ENCODE measurements around the gene SPAG7. TPM values are rescaled to one million over a fixed set of nuclear protein-coding genes. Genes with fewer than 3 reads are reported as not detected.
A peak's percentile ranks its signal among the peaks of the same experiment; 100 is the strongest.

Gene SPAG7
- total and polyA plus RNA-seq, 2 of the 8 experiments (the other 6 are each of a cell fraction or from before 2014, with no cell fraction given), result 74.2 to 81.9 TPM

GRCh38 chr17:4934173-4934979, 33.2 kb downstream of the SPAG7 start:
- Histone ChIP-seq H2AFZ (ENCODE audit: low read length) (no peak overlapping the region), H3K79me2 (ENCODE audit: control insufficient read depth in 1 of 2, insufficient read depth in 2 of 2, low read length in 2 of 2) (peaks cover 0 to 12% of the 10 kb centered on the region in 2 experiments; a peak in 3 of 4 replicates), H2BK20ac (ENCODE audit: low read length) (no peak overlapping the region), H3K4me3 (ENCODE audit: extremely low read depth in 1 of 4, insufficient read depth in 2 of 4, low read depth in 3 of 4, low read length in 4 of 4) (no peak overlapping the region), H3K27me3 (replicated peaks in 1 of 4; ENCODE audit: control insufficient read depth in 3 of 4, extremely low read depth in 1 of 4, insufficient read depth in 3 of 4, low read length in 3 of 4) (no peaks in the 10 kb centered on the region), H2BK5ac (ENCODE audit: low read depth, low read length) (no peak overlapping the region), H3K14ac (ENCODE audit: insufficient read length) (no peak overlapping the region), H2BK15ac (ENCODE audit: low read length) (no peak overlapping the region), H3K79me1 (ENCODE audit: low read depth, low read length) (peaks cover 9% of the 10 kb centered on the region), H4K5ac (ENCODE audit: insufficient read length, low read depth, low read length) (no peak overlapping the region), H3K4ac (replicated peaks; ENCODE audit: insufficient read length, low read depth, low read length) (no peak overlapping the region), H3K4me2 (ENCODE audit: insufficient read depth in 1 of 2, low read depth in 2 of 2, low read length in 2 of 2) (no peak overlapping the region), H4K8ac (ENCODE audit: extremely low read depth, insufficient read depth, low read length) (no peak overlapping the region), H3K56ac (replicated peaks; ENCODE audit: insufficient read length, low read depth, low read length) (no peak overlapping the region), H3K27ac (ENCODE audit: low read depth, low read length) (no peak overlapping the region), H3K18ac (ENCODE audit: extremely low read depth, low read length) (no peak overlapping the region), H2AK5ac (ENCODE audit: low read depth, low read length) (no peak overlapping the region), H3K9me3 (ENCODE audit: insufficient read depth in 2 of 2, low read depth in 1 of 2, low read length in 1 of 2) (no peaks in the 10 kb centered on the region), H3K23ac (ENCODE audit: insufficient read length) (no peak overlapping the region), H3K4me1 (replicated peaks in 1 of 4; ENCODE audit: control insufficient read depth in 3 of 4, insufficient read depth in 4 of 4, low read length in 3 of 4) (peaks cover 0 to 8% (median 6%) of the 10 kb centered on the region in 4 experiments; a peak in 6 of 7 replicates), H4K91ac (replicated peaks; ENCODE audit: insufficient read length, low read length) (no peak overlapping the region), H4K20me1 (replicated peaks in 1 of 2; ENCODE audit: control insufficient read depth in 1 of 2, insufficient read depth in 2 of 2, low read length in 2 of 2) (peaks cover 0 to 1% of the 10 kb centered on the region in 2 experiments), H3K9ac (replicated peaks in 1 of 4; ENCODE audit: extremely low read depth in 1 of 4, low read depth in 3 of 4, low read length in 3 of 4) (no peak overlapping the region), H3K36me3 (ENCODE audit: control insufficient read depth in 2 of 4, insufficient read depth in 4 of 4, low read length in 3 of 4) (peaks cover 9 to 16% (median 13%) of the 10 kb centered on the region in 4 experiments), H2BK120ac (replicated peaks; ENCODE audit: low read depth, low read length) (no peak overlapping the region), H3K23me2 (ENCODE audit: low read depth, low read length) (peaks cover 8% of the 10 kb centered on the region; the same call in 1 of the 2 replicates), H2BK12ac (ENCODE audit: low read depth, low read length) (no peak overlapping the region)
- POLR2A ChIA-PET (ENCODE audit: partially characterized antibody), result interaction anchor here (0.7 to 27.4 kb wide), 12 partner anchors 8 to 63 kb away, joined by 3 to 987 read pairs (median 8); partner anchors contain the start of genes C17orf107, CHRNE, ENO3 and INCA1
- no peak for DNase-seq (ENCODE audit: low read depth in 1 of 2, low spot score in 2 of 2)
- CTCF ChIA-PET (ENCODE audit: partially characterized antibody), result interaction anchor here (0.7 to 1.3 kb wide), 8 partner anchors 9 to 131 kb away, joined by 3 to 10 read pairs (median 4); no protein-coding TSS in a partner anchor
- FAIRE-seq, result no peak
- 83% methylated on average over 14 of the region's 14 CpGs; no CpG with 5 or more reads in 1 of the 2 experiments for WGBS, 2 experiments (ENCODE audit: extremely low coverage in 1 of 2, insufficient coverage in 1 of 2, insufficient read length in 1 of 2, insufficient replicate concordance in 2 of 2, low coverage in 1 of 2, low lambda C conversion rate in 2 of 2, missing lambda C conversion rate in 1 of 2)
- no peak for TF ChIP-seq SP1 (IDR thresholded peaks at IDR 0.05; ENCODE audit: low read depth, low read length)
- TF ChIP-seq ASH2L (IDR thresholded peaks at IDR 0.05; ENCODE audit: low read length), result no peak
- TF ChIP-seq SP2 (IDR thresholded peaks at IDR 0.05; ENCODE audit: low read length), result no peak
- no peak for TF ChIP-seq GTF2F1 (IDR thresholded peaks at IDR 0.05; ENCODE audit: borderline replicate concordance, low read depth, low read length)
- 0 out of 2 replicates have a peak, but pooled peaks have one; percentile 37 for TF ChIP-seq GABPA (IDR thresholded peaks at IDR 0.05; ENCODE audit: borderline replicate concordance, insufficient read depth, low read length)
- TF ChIP-seq HDAC2 (IDR thresholded peaks at IDR 0.05; ENCODE audit: borderline replicate concordance in 1 of 2, low read depth in 2 of 2, low read length in 2 of 2), result no peak
- TF ChIP-seq SUZ12 (IDR thresholded peaks at IDR 0.05; ENCODE audit: low read length), result no peak
- no peak for TF ChIP-seq SIN3A (conservative IDR thresholded peaks at IDR 0.05 in 1 of 2, IDR thresholded peaks at IDR 0.05 in 1 of 2; ENCODE audit: low read depth in 1 of 2, low read length in 2 of 2)
- peak; percentile 54; the same call in 1 of the 2 replicates for TF ChIP-seq YY1 (IDR thresholded peaks at IDR 0.05; ENCODE audit: low read depth, low read length)
- TF ChIP-seq EGR1 (IDR thresholded peaks at IDR 0.05; ENCODE audit: borderline replicate concordance, low read depth, low read length), result 0 out of 2 replicates have a peak, but pooled peaks have one; percentile 15
- TF ChIP-seq TEAD4 (IDR thresholded peaks at IDR 0.05; ENCODE audit: low read depth, low read length), result no peak
- peak; percentile 11; the same call in 1 of the 2 replicates for TF ChIP-seq BACH1 (IDR thresholded peaks at IDR 0.05; ENCODE audit: low read length)
